Endothelial cell of umbilical vein (primary cell): Measurements from ENCODE around the gene EML1. TPM values are rescaled to one million over a fixed set of nuclear protein-coding genes. Genes with fewer than 3 reads are reported as not detected.

Experiments
- BruUV-seq: library from RNA; stranded (reverse); fragments of 400-500 nt; replicated peaks from 2 replicates; lab custom pipeline; 2021; lab: Mats Ljungman, UMichigan
- CTCF ChIA-PET: fragments of 300-600, 350-600 bp; sonication (Branson Sonifier 250); formaldehyde crosslinking; loops from one replicate; lab custom pipeline; 2021; ENCODE audit warnings: antibody characterized with exemption, inconsistent platforms; lab: Charles Lee
- POLR2A ChIA-PET: fragments of 300-600, 350-600 bp; sonication (Branson Sonifier 250); formaldehyde crosslinking; loops from one replicate; lab custom pipeline; 2021; ENCODE audit warnings: antibody characterized with exemption, inconsistent platforms; lab: Charles Lee
- DNase-seq: peaks from one replicate; pipeline ENCODE4 v3.0.0-alpha.2; 2011; ENCODE audit warnings: low read depth, low spot score
- FAIRE-seq: peaks from 2 replicates; lab custom pipeline; 2011; peaks lifted over from hg19 to GRCh38; lab: Jason Lieb, UNC
- H2AFZ ChIP-seq: 2 replicates; pipeline ENCODE4 v1.6.0; 2012; ENCODE audit warnings: low read depth, low read length, control low read depth, inconsistent platforms
- H3K27ac ChIP-seq: 2 replicates; pipeline ENCODE4 v1.5.1; 2011; ENCODE audit warnings: low read depth, mild to moderate bottlenecking, control low read depth, low read length, moderate library complexity; ENCODE audit not compliant: insufficient read depth
- H3K27me3 ChIP-seq, 2 experiments: 2 replicates each; pipeline versions ENCODE4 v1.6.0 to v1.6.1; 2011; ENCODE audit warnings: low read length in 2 of 2, mixed read lengths in 1 of 2; ENCODE audit not compliant: control insufficient read depth in 2 of 2, insufficient read depth in 2 of 2
- H3K36me3 ChIP-seq, 2 experiments: 2 replicates in 1 of 2; 3 replicates in 1 of 2; pipeline ENCODE4 v1.5.1; 2011; ENCODE audit warnings: low read length in 2 of 2, mild to moderate bottlenecking in 1 of 2, moderate library complexity in 1 of 2; ENCODE audit not compliant: control insufficient read depth in 2 of 2, insufficient read depth in 2 of 2; ENCODE audit errors: extremely low read depth in 1 of 2
- H3K4me1 ChIP-seq: 3 replicates; pipeline ENCODE4 v1.5.1; 2011; ENCODE audit warnings: mild to moderate bottlenecking, low read length; ENCODE audit not compliant: control insufficient read depth, insufficient read depth; ENCODE audit errors: extremely low read depth
- H3K4me2 ChIP-seq: 2 replicates; pipeline ENCODE4 v1.6.1; 2011; ENCODE audit warnings: low read length, control low read depth, mixed read lengths; ENCODE audit not compliant: insufficient read depth
- H3K4me3 ChIP-seq, 3 experiments: fragments of 200-600 bp in 1 of 3; sonication (generic), shearing (Covaris generic) in 1 of 3; replicated peaks in 1 of 3; 2 replicates each; pipeline ENCODE4 v1.5.1; 2011 to 2016; ENCODE audit warnings: control low read depth in 3 of 3, low read length in 3 of 3, mild to moderate bottlenecking in 2 of 3, inconsistent platforms in 1 of 3, low read depth in 1 of 3, moderate library complexity in 1 of 3; ENCODE audit not compliant: insufficient read depth in 1 of 3
- H3K79me2 ChIP-seq: 2 replicates; pipeline ENCODE4 v1.6.0; 2012; ENCODE audit warnings: low read length, inconsistent platforms; ENCODE audit not compliant: control insufficient read depth, insufficient read depth
- H3K9ac ChIP-seq: replicated peaks from 2 replicates; pipeline ENCODE3; 2011; ENCODE audit warnings: low read length, control low read depth; ENCODE audit not compliant: insufficient read depth; ENCODE audit errors: extremely low read depth
- H3K9me1 ChIP-seq: replicated peaks from 3 replicates; pipeline ENCODE4 v1.6.0; 2011; ENCODE audit warnings: mild to moderate bottlenecking, low read length; ENCODE audit not compliant: control insufficient read depth, insufficient read depth; ENCODE audit errors: extremely low read depth
- H3K9me3 ChIP-seq: replicated peaks from 2 replicates; pipeline ENCODE4 v1.5.1; 2012; ENCODE audit warnings: low read length, inconsistent platforms; ENCODE audit not compliant: control insufficient read depth, insufficient read depth
- H4K20me1 ChIP-seq: replicated peaks from 2 replicates; pipeline ENCODE3; 2011; ENCODE audit warnings: mild to moderate bottlenecking, low read length; ENCODE audit not compliant: control insufficient read depth, insufficient read depth; ENCODE audit errors: extremely low read depth
- CTCF ChIP-seq, 2 donors: IDR thresholded peaks; 1 replicate in 1 of 2; 2 replicates in 1 of 2; pipeline ENCODE4 v1.5.1; 2011; ENCODE audit warnings: low read length in 2 of 2, mild to moderate bottlenecking in 2 of 2, moderate library complexity in 2 of 2, control low read depth in 1 of 2, inconsistent platforms in 1 of 2, low read depth in 1 of 2; ENCODE audit not compliant: insufficient read depth in 1 of 2; ENCODE audit errors: extremely low read depth in 1 of 2
- EZH2 ChIP-seq: IDR thresholded peaks from 2 replicates; pipeline ENCODE4 v1.6.1; 2012; ENCODE audit warnings: borderline replicate concordance, low read depth, mild to moderate bottlenecking, moderate library complexity, low read length, inconsistent platforms; ENCODE audit not compliant: severe bottlenecking
- FOS ChIP-seq: IDR thresholded peaks from 2 replicates; pipeline ENCODE4 v1.6.1; 2011; ENCODE audit warnings: mild to moderate bottlenecking, low read length, moderate library complexity, borderline replicate concordance; ENCODE audit not compliant: insufficient read depth
- GATA2 ChIP-seq: IDR thresholded peaks from 2 replicates; pipeline ENCODE4 v1.7.0; 2011; ENCODE audit warnings: low read depth, mild to moderate bottlenecking, moderate library complexity, mixed read lengths, low read length; ENCODE audit not compliant: insufficient read length, insufficient read depth
- JUN ChIP-seq: IDR thresholded peaks from 2 replicates; pipeline ENCODE4 v1.6.1; 2011; ENCODE audit warnings: borderline replicate concordance, low read depth; ENCODE audit not compliant: insufficient read length, insufficient read depth
- MAX ChIP-seq: IDR thresholded peaks from 2 replicates; pipeline ENCODE4 v1.6.1; 2011; ENCODE audit not compliant: insufficient read depth, insufficient read length
- MYC ChIP-seq: IDR thresholded peaks from one replicate; pipeline ENCODE4 v1.6.1; 2011; ENCODE audit warnings: mild to moderate bottlenecking, low read depth, low read length
- POLR2A ChIP-seq: IDR thresholded peaks from 2 replicates; pipeline ENCODE4 v1.6.1; 2012; ENCODE audit warnings: low read depth, mild to moderate bottlenecking, control low read depth, low read length
- POLR2AphosphoS5 ChIP-seq: IDR thresholded peaks from 2 replicates; pipeline ENCODE4 v1.6.1; 2012; ENCODE audit warnings: low read depth, mild to moderate bottlenecking, control low read depth, low read length, moderate library complexity; ENCODE audit not compliant: insufficient read depth
- dilution Hi-C: fragments of 300-500 bp; cut with MboI; formaldehyde crosslinking; loops from one replicate; pipeline ENCODE4 v1.15.0; 2019; ENCODE audit warnings: low sequenced_read_pairs; ENCODE audit not compliant: extremely low pct_ligation_motif_present
- intact Hi-C: fragments of 100-400 bp; cut with micrococcal nuclease; formaldehyde crosslinking; loops from one replicate; pipeline ENCODE4 v1.10.0; 2022
- polyA plus RNA-seq, 4 experiments: library from polyadenylated mRNA; depleted of rRNA in 3 of 4; stranded (reverse) in 3 of 4; unstranded in 1 of 4; fragments of >200 nt; gene quantifications; 2 replicates each; pipeline versions ENCODE4 v1.2.1 to v1.2.3, GENCODE V29; 2011 to 2012; ENCODE audit warnings: missing spikeins in 1 of 4
- total RNA-seq: library from RNA; stranded (reverse); gene quantifications from 2 replicates; pipeline ENCODE4 v1.2.3, GENCODE V29; 2021

Gene EML1
- total and polyA plus RNA-seq, 2 donors (not counting 3 experiments of a cell fraction or from before 2014, with no cell fraction given) = 22.9 to 33.0 TPM

DNA sequence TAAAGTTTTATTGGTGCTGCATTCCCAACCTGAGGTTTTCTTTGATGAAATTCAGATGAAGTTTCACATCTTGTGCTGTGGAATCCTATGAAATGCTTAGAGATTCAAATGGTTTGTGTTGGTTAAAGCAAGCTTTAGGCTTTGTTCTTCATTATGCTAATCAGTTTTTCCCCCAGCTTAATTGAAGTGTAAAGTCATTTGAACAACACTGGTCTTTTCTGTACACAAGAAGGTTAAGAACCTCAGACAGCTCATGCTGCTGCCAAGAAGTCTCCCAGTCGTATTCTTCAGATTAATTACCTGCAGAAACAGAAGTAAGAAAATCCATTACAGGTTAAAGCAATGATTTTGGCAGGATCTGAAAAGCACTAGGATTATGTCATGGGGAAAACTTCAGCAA, 48.9 kb downstream of the EML1 start:
- H3K4me1 ChIP-seq = no peaks in the 10 kb centered on the region
- ChIA-PET POLR2A (no interaction called here), CTCF (interaction anchor here (1.0 kb wide), 1 partner anchor 9 kb away, joined by 4 read pairs; no protein-coding TSS in a partner anchor)
- H3K4me2 ChIP-seq = no peak overlapping the region
- no peaks in the 10 kb centered on the region for H3K79me2 ChIP-seq
- H3K9me1 ChIP-seq = no peaks in the 10 kb centered on the region
- intact Hi-C loops (no loop called here), dilution Hi-C loops (no loop called here)
- FAIRE-seq (no peak), DNase-seq (no peak)
- H3K36me3 ChIP-seq = no peaks in the 10 kb centered on the region
- H2AFZ ChIP-seq = no peak overlapping the region
- BruUV-seq = no TSS peak
- TF ChIP-seq JUN (no peak), POLR2AphosphoS5 (no peak), POLR2A (no peak), MYC (no peak), GATA2 (no peak), MAX (no peak), CTCF (IDR thresholded peaks at IDR 0.05; ENCODE audit: extremely low read depth in 1 of 2, insufficient read depth in 1 of 2, low read depth in 1 of 2, low read length in 2 of 2) (no peak), EZH2 (no peak), FOS (no peak)
- no peaks in the 10 kb centered on the region for H4K20me1 ChIP-seq
- no peak overlapping the region for H3K4me3 ChIP-seq
- no peaks in the 10 kb centered on the region for H3K9me3 ChIP-seq
- no peaks in the 10 kb centered on the region for H3K27me3 ChIP-seq
- H3K9ac ChIP-seq = no peak overlapping the region
- H3K27ac ChIP-seq = no peak overlapping the region
